IMR-90 (cell line): ENCODE measurements around the gene DRD2. TPM values are rescaled to one million over a fixed set of nuclear protein-coding genes. Genes with fewer than 3 reads are reported as not detected.

ENCODE experiments used
- ATAC-seq: fragments of 200-7000 bp; cut with Tn5 transposase; 2 replicates; pipeline ENCODE4 v1.9.1; 2020; ENCODE audit warnings: low read depth, mild to moderate bottlenecking, moderate library complexity
- BruUV-seq: library from RNA; stranded (reverse); fragments of 400-500 nt; replicated peaks from 2 replicates; lab custom pipeline; 2021; lab: Mats Ljungman, UMichigan
- CTCF ChIA-PET: fragments of 300-600 bp; formaldehyde crosslinking; extraction: SDS; loops from one replicate; lab custom pipeline; 2021; ENCODE audit warnings: antibody characterized with exemption; lab: Yijun Ruan, JAX
- POLR2A ChIA-PET: fragments of 300-600 bp; sonication (Branson Sonifier 250); formaldehyde crosslinking; loops from one replicate; lab custom pipeline; 2022; ENCODE audit warnings: antibody characterized with exemption; ENCODE audit not compliant: unreplicated experiment; lab: Charles Lee
- DNase-seq: peaks from one replicate; pipeline ENCODE4 v3.0.0; 2013
- H2AFZ ChIP-seq: replicated peaks from 2 replicates; pipeline ENCODE3; 2013; ENCODE audit warnings: low read length, mild to moderate bottlenecking; ENCODE audit not compliant: poor library complexity
- H2AK5ac ChIP-seq: 2 replicates; pipeline ENCODE4 v1.6.1; 2013; ENCODE audit warnings: low read depth, low read length, inconsistent platforms
- H2AK9ac ChIP-seq: replicated peaks from 2 replicates; pipeline ENCODE3; 2013; ENCODE audit warnings: mild to moderate bottlenecking, low read depth, low read length, moderate library complexity; ENCODE audit not compliant: poor library complexity
- H2BK120ac ChIP-seq: 2 replicates; pipeline ENCODE4 v1.6.1; 2013; ENCODE audit warnings: low read depth, low read length, inconsistent platforms
- H2BK15ac ChIP-seq: 3 replicates; pipeline ENCODE4 v1.6.1; 2013; ENCODE audit warnings: low read depth, low read length, inconsistent platforms
- H2BK20ac ChIP-seq: 2 replicates; pipeline ENCODE4 v1.6.1; 2013; ENCODE audit warnings: low read depth, mild to moderate bottlenecking, inconsistent platforms, low read length, moderate library complexity
- H2BK5ac ChIP-seq: 2 replicates; pipeline ENCODE4 v1.6.1; 2013; ENCODE audit warnings: mild to moderate bottlenecking, low read depth, low read length, inconsistent platforms; ENCODE audit not compliant: poor library complexity, severe bottlenecking
- H3K14ac ChIP-seq: replicated peaks from 2 replicates; pipeline ENCODE4 v1.6.1; 2013; ENCODE audit warnings: low read depth, low read length, inconsistent platforms
- H3K18ac ChIP-seq: 2 replicates; pipeline ENCODE4 v1.6.1; 2013; ENCODE audit warnings: low read depth, low read length, control low read depth
- H3K23ac ChIP-seq: 2 replicates; pipeline ENCODE4 v1.6.1; 2013; ENCODE audit warnings: low read depth, low read length, inconsistent platforms
- H3K27ac ChIP-seq: 2 replicates; pipeline ENCODE4 v1.5.1; 2013; ENCODE audit warnings: mild to moderate bottlenecking, control low read depth, low read length; ENCODE audit not compliant: insufficient read depth
- H3K27me3 ChIP-seq: 2 replicates; pipeline ENCODE4 v1.6.1; 2013; ENCODE audit warnings: low read length; ENCODE audit not compliant: control insufficient read depth, insufficient read depth
- H3K36me3 ChIP-seq: 2 replicates; pipeline ENCODE4 v1.6.1; 2013; ENCODE audit warnings: low read length, mixed read lengths; ENCODE audit not compliant: control insufficient read depth, insufficient read depth
- H3K4ac ChIP-seq: 2 replicates; pipeline ENCODE4 v1.6.1; 2013; ENCODE audit warnings: low read depth, low read length, inconsistent platforms
- H3K4me1 ChIP-seq: 2 replicates; pipeline ENCODE4 v1.6.1; 2013; ENCODE audit warnings: low read length, mixed read lengths; ENCODE audit not compliant: control insufficient read depth, insufficient read depth
- H3K4me2 ChIP-seq: 2 replicates; pipeline ENCODE4 v1.6.1; 2013; ENCODE audit warnings: low read depth, mild to moderate bottlenecking, control low read depth, low read length, moderate library complexity
- H3K4me3 ChIP-seq: 2 replicates; pipeline ENCODE4 v1.5.1; 2013; ENCODE audit warnings: low read depth, mild to moderate bottlenecking, control low read depth, low read length, moderate library complexity; ENCODE audit not compliant: insufficient read depth
- H3K56ac ChIP-seq: 2 replicates; pipeline ENCODE4 v1.6.1; 2013; ENCODE audit warnings: low read length, inconsistent platforms; ENCODE audit not compliant: insufficient read depth; ENCODE audit errors: extremely low read depth
- H3K79me1 ChIP-seq, 2 experiments: 2 replicates each; pipeline ENCODE4 v1.6.1; 2013; ENCODE audit warnings: low read length in 2 of 2, inconsistent platforms in 1 of 2, low read depth in 1 of 2
- H3K9ac ChIP-seq: 2 replicates; pipeline ENCODE4 v1.6.1; 2013; ENCODE audit warnings: low read depth, low read length, control low read depth
- H3K9me1 ChIP-seq: 2 replicates; pipeline ENCODE4 v1.6.1; 2013; ENCODE audit warnings: low read length, inconsistent platforms; ENCODE audit not compliant: insufficient read depth
- H3K9me3 ChIP-seq: 2 replicates; pipeline ENCODE4 v1.6.1; 2013; ENCODE audit warnings: low read length; ENCODE audit not compliant: control insufficient read depth, insufficient read depth
- H4K20me1 ChIP-seq: 2 replicates; pipeline ENCODE4 v1.6.1; 2013; ENCODE audit warnings: low read length, inconsistent platforms; ENCODE audit not compliant: insufficient read depth
- H4K5ac ChIP-seq: 2 replicates; pipeline ENCODE4 v1.6.1; 2013; ENCODE audit warnings: mild to moderate bottlenecking, low read depth, low read length, control low read depth
- H4K8ac ChIP-seq, 2 experiments: 2 replicates each; pipeline ENCODE4 v1.6.1; 2013; ENCODE audit warnings: low read depth in 2 of 2, low read length in 2 of 2, control low read depth in 1 of 2, inconsistent platforms in 1 of 2
- H4K91ac ChIP-seq: 2 replicates; pipeline ENCODE4 v1.6.1; 2013; ENCODE audit warnings: low read depth, low read length, inconsistent platforms; ENCODE audit not compliant: insufficient read depth
- BHLHE40 ChIP-seq: fragments of 150-350 bp; IDR thresholded peaks from 2 replicates; pipeline ENCODE4 v1.6.1; 2016; ENCODE audit warnings: mild to moderate bottlenecking, low read depth, low read length
- CEBPB ChIP-seq: IDR thresholded peaks from 2 replicates; pipeline ENCODE4 v1.6.1; 2012; ENCODE audit warnings: low read depth, low read length, improper control_type of control experiment
- NFE2L2 ChIP-seq: fragments of 150-350 bp; IDR thresholded peaks from 2 replicates; pipeline ENCODE4 v1.6.1; 2016; ENCODE audit warnings: low read depth, mild to moderate bottlenecking, low read length
- RAD21 ChIP-seq: IDR thresholded peaks from 2 replicates; pipeline ENCODE4 v1.6.1; 2012; ENCODE audit warnings: low read length, improper control_type of control experiment
- RFX5 ChIP-seq: IDR thresholded peaks from 2 replicates; pipeline ENCODE4 v1.8.0; 2012; ENCODE audit warnings: low read depth, mild to moderate bottlenecking, low read length, moderate library complexity
- whole genome bisulfite sequencing, 2 experiments: methylation state at CpG; one replicate each; pipeline versions ENCODE4 v1.1.5 to v1.1.7; 2013; ENCODE audit warnings: missing lambda C conversion rate in 2 of 2; ENCODE audit not compliant: insufficient read length in 1 of 2; ENCODE audit errors: extremely low coverage in 2 of 2; 5-methylcytosine and 5-hydroxymethylcytosine counted together
- dilution Hi-C: fragments of 300-500 bp; cut with HindIII; formaldehyde crosslinking; loops from one replicate; pipeline ENCODE4 v1.14.3; 2018; ENCODE audit warnings: low sequenced_read_pairs; ENCODE audit not compliant: unreplicated experiment
- in situ Hi-C: fragments of 300-500 bp; cut with MboI; formaldehyde crosslinking; loops from 3 replicates; pipeline ENCODE4 v1.14.3; 2019; ENCODE audit warnings: low sequenced_read_pairs, inconsistent platforms, mixed read lengths
- intact Hi-C: fragments of 100-400 bp; cut with micrococcal nuclease; formaldehyde crosslinking; loops from 2 replicates; pipeline ENCODE4 v1.10.0; 2022
- polyA plus RNA-seq, 3 experiments: library from polyadenylated mRNA; depleted of rRNA; stranded (reverse); fragments of >200 nt; gene quantifications; 2 replicates each; pipeline ENCODE4 v1.2.3, GENCODE V29; 2012; ENCODE audit warnings: low replicate concordance in 1 of 3
- total RNA-seq: library from RNA; depleted of rRNA; stranded (reverse); fragments of >200 nt; gene quantifications from 2 replicates; pipeline ENCODE4 v1.2.3, GENCODE V29; 2012
- TF ChIP-seq, protein P1 (sequence below): conservative IDR thresholded peaks from 2 replicates; pipeline ENCODE4 v1.5.1; 2012; ENCODE audit warnings: mild to moderate bottlenecking, low read depth, low read length, improper control_type of control experiment

DRD2 gene
- total and polyA plus RNA-seq, 2 of the 4 experiments (the other 2 are of a cell fraction), result not detected

DNA sequence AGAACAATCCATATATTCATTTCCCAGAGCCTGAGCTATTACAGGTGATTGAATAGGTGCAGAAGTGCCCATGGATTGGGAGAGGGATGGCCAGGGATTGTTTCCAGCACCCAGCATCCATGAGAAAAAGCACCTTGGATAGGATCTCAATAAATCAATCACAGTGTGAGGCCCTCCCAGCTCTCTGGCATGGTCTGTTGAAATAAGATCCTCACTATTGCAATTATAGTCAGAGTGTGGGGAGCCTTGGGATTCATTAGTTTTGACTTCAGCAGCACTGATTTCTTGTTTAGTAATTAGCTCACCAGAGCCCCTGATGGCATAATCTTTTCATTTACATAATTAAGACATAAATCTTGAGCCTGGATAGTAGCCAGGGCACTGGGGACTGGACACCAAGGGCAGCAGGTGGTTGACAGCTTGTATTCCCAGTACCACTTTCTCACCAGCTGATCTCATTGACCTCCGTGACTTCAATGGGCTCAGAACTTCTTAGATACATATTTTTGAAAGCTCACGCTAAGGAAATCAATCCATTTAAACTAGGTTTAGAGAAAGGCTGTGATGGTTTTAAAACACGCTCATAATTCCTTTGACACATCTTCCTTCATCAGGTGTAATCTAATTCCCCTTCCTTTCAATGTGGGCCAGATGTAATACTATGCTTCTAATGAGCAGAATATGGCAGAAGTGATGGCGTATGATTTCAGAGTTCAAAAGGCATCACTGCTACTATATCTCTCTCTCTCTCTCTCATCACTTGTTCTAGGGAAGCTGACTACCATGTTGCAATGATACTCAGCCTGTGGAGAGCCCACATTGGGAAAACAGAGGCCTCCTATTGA is 22.1 kb upstream of the DRD2 start:
- dilution Hi-C loops (no loop called here), in situ Hi-C loops (no loop called here), intact Hi-C loops (no loop called here)
- Histone ChIP-seq H4K20me1 (no peaks in the 10 kb centered on the region), H3K79me1 (no peaks in the 10 kb centered on the region), H3K9me1 (no peaks in the 10 kb centered on the region), H3K4me2 (no peak overlapping the region), H4K8ac (no peak overlapping the region), H3K9me3 (no peaks in the 10 kb centered on the region), H3K56ac (no peak overlapping the region), H3K4me1 (no peaks in the 10 kb centered on the region), H3K9ac (no peak overlapping the region), H3K27me3 (no peaks in the 10 kb centered on the region; the same call in 1 of the 2 replicates), H2AK5ac (no peak overlapping the region), H2BK15ac (no peak overlapping the region), H3K4ac (no peak overlapping the region), H2BK120ac (no peak overlapping the region), H3K18ac (no peak overlapping the region), H4K91ac (no peak overlapping the region), H3K27ac (no peak overlapping the region), H2AK9ac (no peak overlapping the region), H3K4me3 (no peak overlapping the region), H3K36me3 (no peaks in the 10 kb centered on the region), H3K14ac (no peak overlapping the region), H2BK5ac (no peak overlapping the region), H3K23ac (no peak overlapping the region), H2BK20ac (no peak overlapping the region), H4K5ac (no peak overlapping the region), H2AFZ (no peak overlapping the region)
- ATAC-seq, result no peak
- no peak for DNase-seq
- TF ChIP-seq RFX5 (no peak), BHLHE40 (no peak), RAD21 (no peak), NFE2L2 (no peak), CEBPB (no peak)
- TF ChIP-seq, protein P1, sequence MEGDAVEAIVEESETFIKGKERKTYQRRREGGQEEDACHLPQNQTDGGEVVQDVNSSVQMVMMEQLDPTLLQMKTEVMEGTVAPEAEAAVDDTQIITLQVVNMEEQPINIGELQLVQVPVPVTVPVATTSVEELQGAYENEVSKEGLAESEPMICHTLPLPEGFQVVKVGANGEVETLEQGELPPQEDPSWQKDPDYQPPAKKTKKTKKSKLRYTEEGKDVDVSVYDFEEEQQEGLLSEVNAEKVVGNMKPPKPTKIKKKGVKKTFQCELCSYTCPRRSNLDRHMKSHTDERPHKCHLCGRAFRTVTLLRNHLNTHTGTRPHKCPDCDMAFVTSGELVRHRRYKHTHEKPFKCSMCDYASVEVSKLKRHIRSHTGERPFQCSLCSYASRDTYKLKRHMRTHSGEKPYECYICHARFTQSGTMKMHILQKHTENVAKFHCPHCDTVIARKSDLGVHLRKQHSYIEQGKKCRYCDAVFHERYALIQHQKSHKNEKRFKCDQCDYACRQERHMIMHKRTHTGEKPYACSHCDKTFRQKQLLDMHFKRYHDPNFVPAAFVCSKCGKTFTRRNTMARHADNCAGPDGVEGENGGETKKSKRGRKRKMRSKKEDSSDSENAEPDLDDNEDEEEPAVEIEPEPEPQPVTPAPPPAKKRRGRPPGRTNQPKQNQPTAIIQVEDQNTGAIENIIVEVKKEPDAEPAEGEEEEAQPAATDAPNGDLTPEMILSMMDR, result no peak
- WGBS, 2 experiments, result no CpG with 5 or more reads among the region's 4 CpGs
- no TSS peak for BruUV-seq
- ChIA-PET POLR2A (no interaction called here), CTCF (no interaction called here)
